CD14-positive monocyte (primary cell): ENCODE data around the gene HSPA12A. TPM values are rescaled to one million over a fixed set of nuclear protein-coding genes. Genes with fewer than 3 reads are reported as not detected.

ENCODE experiments used
- DNase-seq, 3 donors: peaks; one replicate each; pipeline ENCODE4 v3.0.0-alpha.2; 2011 to 2022
- H2AFZ ChIP-seq: 2 replicates; pipeline ENCODE4 v1.6.0; 2012; ENCODE audit warnings: mild to moderate bottlenecking, low read depth, low read length, inconsistent platforms; ENCODE audit not compliant: insufficient read depth, poor library complexity, severe bottlenecking
- H3K27ac ChIP-seq, 2 donors: 1 replicate in 1 of 2; 2 replicates in 1 of 2; pipeline ENCODE4 v1.5.1; 2012 to 2013; ENCODE audit warnings: low read length in 2 of 2, control low read depth in 1 of 2, inconsistent platforms in 1 of 2, low read depth in 1 of 2, mild to moderate bottlenecking in 1 of 2
- H3K27me3 ChIP-seq, 2 donors: one replicate each; pipeline versions ENCODE4 v1.6.0 to v1.6.1; 2011 to 2013; ENCODE audit warnings: low read length in 2 of 2; ENCODE audit not compliant: control insufficient read depth in 2 of 2, insufficient read depth in 2 of 2
- H3K36me3 ChIP-seq, 2 donors: replicated peaks in 1 of 2; 1 replicate in 1 of 2; 2 replicates in 1 of 2; pipeline versions ENCODE4 v1.5.1 to v1.6.1; 2012 to 2013; ENCODE audit warnings: low read length in 2 of 2, control low read depth in 1 of 2, inconsistent platforms in 1 of 2, mild to moderate bottlenecking in 1 of 2; ENCODE audit not compliant: insufficient read depth in 2 of 2, control insufficient read depth in 1 of 2
- H3K4me1 ChIP-seq, 2 donors: 1 replicate in 1 of 2; 2 replicates in 1 of 2; pipeline versions ENCODE4 v1.5.1 to v1.6.1; 2012 to 2013; ENCODE audit warnings: low read length in 2 of 2, control low read depth in 1 of 2, inconsistent platforms in 1 of 2, mild to moderate bottlenecking in 1 of 2, moderate library complexity in 1 of 2; ENCODE audit not compliant: insufficient read depth in 2 of 2, control insufficient read depth in 1 of 2
- H3K4me2 ChIP-seq: replicated peaks from 2 replicates; pipeline ENCODE3; 2012; ENCODE audit warnings: low read length, moderate library complexity, mild to moderate bottlenecking; ENCODE audit not compliant: poor library complexity, severe bottlenecking; ENCODE audit errors: extremely low read depth
- H3K4me3 ChIP-seq, 3 experiments: fragments of 200-600 bp in 1 of 3; sonication (generic) in 1 of 3; replicated peaks in 1 of 3; 1 replicate in 2 of 3; 2 replicates in 1 of 3; pipeline ENCODE4 v1.5.1; 2011 to 2013; ENCODE audit warnings: low read length in 3 of 3, mild to moderate bottlenecking in 3 of 3, control low read depth in 2 of 3, low read depth in 2 of 3, inconsistent platforms in 1 of 3, moderate library complexity in 1 of 3
- H3K79me2 ChIP-seq: 2 replicates; pipeline ENCODE4 v1.6.0; 2012; ENCODE audit warnings: mild to moderate bottlenecking, control low read depth, inconsistent platforms, low read length, moderate library complexity; ENCODE audit not compliant: insufficient read depth
- H3K9ac ChIP-seq: 2 replicates; pipeline ENCODE4 v1.6.0; 2017; ENCODE audit warnings: low read length, mild to moderate bottlenecking; ENCODE audit not compliant: insufficient read depth, poor library complexity, severe bottlenecking
- H3K9me3 ChIP-seq, 2 donors: replicated peaks in 1 of 2; 1 replicate in 1 of 2; 2 replicates in 1 of 2; pipeline versions ENCODE4 v1.5.1 to v1.6.1; 2012 to 2013; ENCODE audit warnings: low read length in 2 of 2, control low read depth in 1 of 2; ENCODE audit not compliant: control insufficient read depth in 1 of 2, insufficient read depth in 1 of 2
- H4K20me1 ChIP-seq: 2 replicates; pipeline ENCODE4 v1.6.0; 2012; ENCODE audit warnings: mild to moderate bottlenecking, low read length, control low read depth, moderate library complexity; ENCODE audit not compliant: insufficient read depth
- H3K27ac Mint-ChIP-seq, 7 donors: one replicate each; pipeline ENCODE4 v1.8.0; 2020; ENCODE audit warnings: mild to moderate bottlenecking in 7 of 7, mixed read lengths in 7 of 7, moderate library complexity in 6 of 7, inconsistent platforms in 2 of 7
- H3K27me3 Mint-ChIP-seq, 3 donors: one replicate each; pipeline ENCODE4 v1.8.0; 2021 to 2022; ENCODE audit warnings: low read depth in 3 of 3, mild to moderate bottlenecking in 3 of 3, mixed read lengths in 3 of 3, moderate library complexity in 3 of 3, inconsistent platforms in 1 of 3
- H3K36me3 Mint-ChIP-seq, 2 donors: one replicate each; pipeline ENCODE4 v1.8.0; 2020; ENCODE audit warnings: mixed read lengths in 2 of 2, inconsistent platforms in 1 of 2, mild to moderate bottlenecking in 1 of 2
- H3K4me1 Mint-ChIP-seq: one replicate; pipeline ENCODE4 v1.8.0; 2020; ENCODE audit warnings: mild to moderate bottlenecking, mixed read lengths
- H3K4me3 Mint-ChIP-seq, 2 donors: one replicate each; pipeline ENCODE4 v1.8.0; 2020; ENCODE audit warnings: mild to moderate bottlenecking in 2 of 2, mixed read lengths in 2 of 2, moderate library complexity in 1 of 2
- H3K9me3 Mint-ChIP-seq, 7 donors: one replicate each; pipeline ENCODE4 v1.8.0; 2020 to 2022; ENCODE audit warnings: mixed read lengths in 7 of 7, mild to moderate bottlenecking in 6 of 7, moderate library complexity in 6 of 7, inconsistent platforms in 2 of 7
- CTCF ChIP-seq: fragments of 200-600 bp; IDR thresholded peaks from one replicate; pipeline ENCODE4 v1.8.0; 2022; ENCODE audit warnings: antibody characterized with exemption, mild to moderate bottlenecking
- WGBS: methylation state at CpG from one replicate; pipeline ENCODE4 v1.1.5; 2013; ENCODE audit warnings: missing lambda C conversion rate; ENCODE audit not compliant: insufficient coverage; 5-methylcytosine and 5-hydroxymethylcytosine counted together
- intact Hi-C, 2 donors: fragments of 100-400 bp; cut with micrococcal nuclease; formaldehyde crosslinking; loops; one replicate each; pipeline versions ENCODE4 v1.15.0 to v1.15.1; 2023
- polyA plus RNA-seq, 3 donors: library from polyadenylated mRNA; depleted of rRNA in 1 of 3; unstranded in 2 of 3; stranded (reverse) in 1 of 3; fragments of 300-500 nt in 2 of 3; fragments of >200 nt in 1 of 3; fragmentation: Illumina TruSeq in 2 of 3; gene quantifications; 1 replicate in 2 of 3; 2 replicates in 1 of 3; pipeline ENCODE4 v1.2.3, GENCODE V29; 2012 to 2021

The HSPA12A gene
- polyA plus RNA-seq, 3 donors = 0.01 TPM; not detected in 2

DNA sequence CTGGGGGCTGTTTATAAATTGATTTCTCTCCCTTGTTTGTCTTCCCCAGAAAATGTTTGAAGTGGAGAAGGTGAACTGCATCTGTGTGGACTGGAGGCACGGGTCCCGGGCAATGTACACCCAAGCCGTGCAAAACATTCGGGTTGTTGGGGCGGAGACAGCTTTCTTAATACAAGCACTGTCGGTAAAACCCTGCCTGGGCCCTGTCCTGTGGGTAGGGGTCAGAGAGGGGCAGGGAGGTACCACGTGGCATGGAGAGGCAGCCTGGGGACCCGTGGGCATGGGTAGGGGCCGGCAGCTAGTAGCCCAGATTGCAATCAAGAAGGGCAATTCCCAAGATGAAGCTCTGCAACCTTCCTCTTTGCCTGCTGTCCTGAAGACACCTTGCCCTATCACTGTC, 115.6 kb downstream of the HSPA12A start:
- Histone ChIP-seq H3K27me3 (peaks cover 0 to 12% of the 10 kb centered on the region in 2 donors), H3K4me1 (no peaks in the 10 kb centered on the region), H3K9me3 (no peaks in the 10 kb centered on the region), H2AFZ (no peak overlapping the region), H3K9ac (no peak overlapping the region), H3K27ac (no peak overlapping the region), H4K20me1 (no peaks in the 10 kb centered on the region), H3K36me3 (no peaks in the 10 kb centered on the region), H3K4me2 (no peak overlapping the region), H3K79me2 (no peaks in the 10 kb centered on the region), H3K4me3 (no peak overlapping the region)
- Mint-ChIP-seq H3K9me3 (peaks cover 0 to 5% (median 0%) of the 10 kb centered on the region in 7 donors), H3K36me3 (no peaks in the 10 kb centered on the region), H3K4me1 (no peaks in the 10 kb centered on the region), H3K27ac (no peak overlapping the region), H3K4me3 (peak overlapping the region in 1 of 2 donors; percentile 18), H3K27me3 (peaks cover 17 to 34% (median 18%) of the 10 kb centered on the region in 3 donors)
- intact Hi-C loops = no loop called here
- DNase-seq = no peak
- TF ChIP-seq CTCF = no peak
- 87% methylated on average over 8 of the region's 9 CpGs for WGBS

- intact Hi-C loops = no loop called here
- peaks cover 17 to 33% (median 17%) of the 10 kb centered on the region in 3 donors for H3K27me3 Mint-ChIP-seq
Measured at GRCh38 chr10:116625845-116626244, 116.5 kb downstream of the HSPA12A start.

More at GRCh38 chr10:116625845-116626244, 116.5 kb downstream of the HSPA12A start:
- TF ChIP-seq CTCF = no peak
- no peaks in the 10 kb centered on the region for H3K4me1 ChIP-seq
- no peak overlapping the region for H3K27ac ChIP-seq
- DNase-seq = no peak
- H3K36me3 ChIP-seq = no peaks in the 10 kb centered on the region
- Mint-ChIP-seq H3K4me1 (no peaks in the 10 kb centered on the region), H3K36me3 (no peaks in the 10 kb centered on the region), H3K27ac (no peak overlapping the region), H3K4me3 (no peak overlapping the region), H3K9me3 (peaks cover 0 to 5% (median 0%) of the 10 kb centered on the region in 7 donors)
- no peak overlapping the region for H3K4me3 ChIP-seq
- H3K9me3 ChIP-seq = no peaks in the 10 kb centered on the region
- H2AFZ ChIP-seq = no peak overlapping the region
- no peak overlapping the region for H3K9ac ChIP-seq
- peaks cover 0 to 12% of the 10 kb centered on the region in 2 donors for H3K27me3 ChIP-seq
- WGBS = 57% methylated on average over 4 of the region's 7 CpGs
- no peak overlapping the region for H3K4me2 ChIP-seq
- H4K20me1 ChIP-seq = no peaks in the 10 kb centered on the region
- no peaks in the 10 kb centered on the region for H3K79me2 ChIP-seq
